SHP77 (cell line): ENCODE results near the gene RABEP2.
"Not testable (repeated sequence)": the region's sequence is repeated elsewhere in the genome, so short reads cannot be mapped to it uniquely, and the experiment has no call there.

Source experiments
- DNase-seq, 2 experiments: peaks; one replicate each; lab custom pipeline; 2025; lab: John Stamatoyannopoulos, UW

Gene RABEP2, protein sequence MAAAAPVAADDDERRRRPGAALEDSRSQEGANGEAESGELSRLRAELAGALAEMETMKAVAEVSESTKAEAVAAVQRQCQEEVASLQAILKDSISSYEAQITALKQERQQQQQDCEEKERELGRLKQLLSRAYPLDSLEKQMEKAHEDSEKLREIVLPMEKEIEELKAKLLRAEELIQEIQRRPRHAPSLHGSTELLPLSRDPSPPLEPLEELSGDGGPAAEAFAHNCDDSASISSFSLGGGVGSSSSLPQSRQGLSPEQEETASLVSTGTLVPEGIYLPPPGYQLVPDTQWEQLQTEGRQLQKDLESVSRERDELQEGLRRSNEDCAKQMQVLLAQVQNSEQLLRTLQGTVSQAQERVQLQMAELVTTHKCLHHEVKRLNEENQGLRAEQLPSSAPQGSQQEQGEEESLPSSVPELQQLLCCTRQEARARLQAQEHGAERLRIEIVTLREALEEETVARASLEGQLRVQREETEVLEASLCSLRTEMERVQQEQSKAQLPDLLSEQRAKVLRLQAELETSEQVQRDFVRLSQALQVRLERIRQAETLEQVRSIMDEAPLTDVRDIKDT

DNA sequence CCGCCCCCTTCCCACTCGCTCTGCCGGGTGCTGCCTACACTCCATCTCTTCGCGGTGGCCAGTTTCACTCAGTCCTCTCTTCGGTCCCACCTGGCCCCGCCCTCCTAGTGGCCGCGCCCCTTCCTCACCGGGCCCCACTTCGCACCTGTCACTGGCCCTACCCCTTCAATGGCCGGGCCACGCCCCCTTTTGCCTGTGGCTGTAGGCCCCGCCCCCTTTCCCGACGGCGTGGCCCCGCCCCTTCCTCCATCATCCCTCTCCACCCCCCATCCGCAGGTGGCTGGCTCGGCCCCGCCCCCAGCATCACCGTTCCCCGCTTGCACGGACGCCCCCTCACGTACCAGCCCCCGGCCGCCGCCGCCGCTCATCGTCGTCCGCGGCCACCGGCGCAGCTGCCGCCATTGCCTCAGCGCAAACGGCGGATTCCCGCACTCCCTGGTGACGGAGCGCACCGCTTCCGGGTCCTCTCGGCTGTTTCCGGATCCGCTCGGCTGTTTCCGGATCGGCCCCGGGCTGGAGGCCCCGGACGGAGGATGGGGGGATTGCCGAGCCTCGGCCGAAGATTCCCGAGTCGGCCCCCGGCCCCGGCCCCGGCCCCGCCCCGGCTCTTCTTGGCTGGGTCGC lies at the start of gene RABEP2:
TSS of gene RABEP2 (minus strand) at position 477 of the 624 bp plus-strand sequence. CDS start at position 402, 75 bp downstream.
- DNase-seq = peak; percentile 89 to 90

DNA sequence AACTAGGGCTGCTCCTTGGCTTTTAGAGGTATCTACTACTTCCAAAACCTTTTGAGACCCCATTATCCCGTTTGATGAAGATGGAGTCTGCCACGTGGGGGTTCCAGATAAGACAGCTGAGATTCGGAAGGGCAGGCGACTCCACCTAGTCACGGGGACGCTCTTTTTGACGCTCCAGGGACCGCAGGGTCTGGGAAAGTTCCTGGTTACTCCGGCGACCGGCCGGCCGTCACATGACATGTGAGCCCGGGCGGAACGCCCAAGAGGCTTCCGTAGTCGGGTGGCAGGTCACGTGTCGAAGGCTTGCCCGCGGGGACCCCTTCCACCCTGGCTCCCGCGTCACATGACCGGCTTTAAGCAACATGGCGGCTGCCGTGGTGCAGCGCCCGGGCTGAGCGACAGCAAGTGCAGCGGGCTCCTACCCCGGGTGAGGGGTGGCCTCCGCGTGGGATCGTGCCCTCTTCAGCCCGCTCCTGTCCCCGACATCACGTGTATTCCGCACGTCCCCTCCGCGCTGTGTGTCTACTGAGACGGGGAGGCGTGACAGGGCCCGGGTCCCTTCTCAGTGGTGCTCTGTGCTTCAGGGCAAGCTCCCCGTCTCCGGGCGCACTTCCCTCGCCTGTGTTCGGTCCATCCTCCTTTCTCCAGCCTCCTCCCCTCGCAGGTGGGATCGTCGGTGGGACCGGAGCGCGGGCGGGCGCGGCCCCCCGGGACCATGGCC lies 49.6 kb upstream of the RABEP2 start, which contains the start of gene SPNS1:
TSS of gene SPNS1 (plus strand) at position 342 of the 721 bp plus-strand sequence. CDS start at position 716, 374 bp downstream.
- DNase-seq = peak; percentile 96 to 99

DNA sequence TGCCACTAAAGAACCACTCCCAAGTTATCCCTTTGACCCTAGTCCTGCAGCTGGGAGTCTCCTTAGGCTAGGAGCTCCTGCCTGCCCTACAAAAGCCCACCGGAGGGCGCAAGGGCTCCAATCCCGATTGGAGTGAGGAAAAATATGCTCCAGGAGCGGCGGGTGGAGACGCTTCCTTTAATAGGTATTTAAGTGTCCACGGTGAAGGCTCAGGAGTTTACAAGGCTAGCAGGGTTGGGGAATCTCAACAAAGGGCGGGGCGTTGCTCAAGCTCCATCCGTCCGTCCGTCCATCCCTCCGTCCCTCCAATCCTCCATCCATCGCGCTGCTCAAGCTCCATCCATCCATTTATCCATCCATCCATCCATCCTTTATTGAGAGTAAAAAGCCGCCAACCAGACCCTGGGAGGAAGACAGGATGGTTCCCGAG lies 49.0 kb upstream of the RABEP2 start:
- DNase-seq = peak; percentile 57 to 76

DNA sequence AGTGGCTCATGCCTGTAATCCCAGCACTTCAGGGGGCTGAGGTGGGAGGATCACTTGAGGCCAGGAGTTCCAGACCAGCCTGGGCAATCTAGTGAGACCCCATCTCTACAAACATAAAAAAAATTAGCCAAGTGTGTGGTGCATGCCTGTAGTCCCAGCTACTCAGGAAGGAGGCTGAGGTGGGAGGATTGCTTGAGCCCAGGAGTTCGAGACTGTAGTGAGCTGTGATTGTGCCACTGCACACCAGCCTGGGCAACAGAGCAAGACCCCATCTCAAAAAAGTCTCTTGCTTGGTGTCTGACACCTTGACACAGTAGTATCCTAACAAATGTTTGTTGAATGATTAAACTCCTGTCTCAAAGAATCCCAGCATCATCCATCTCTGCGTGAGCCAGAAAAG lies 44.7 kb upstream of the RABEP2 start:
- not testable (repeated sequence) for DNase-seq

DNA sequence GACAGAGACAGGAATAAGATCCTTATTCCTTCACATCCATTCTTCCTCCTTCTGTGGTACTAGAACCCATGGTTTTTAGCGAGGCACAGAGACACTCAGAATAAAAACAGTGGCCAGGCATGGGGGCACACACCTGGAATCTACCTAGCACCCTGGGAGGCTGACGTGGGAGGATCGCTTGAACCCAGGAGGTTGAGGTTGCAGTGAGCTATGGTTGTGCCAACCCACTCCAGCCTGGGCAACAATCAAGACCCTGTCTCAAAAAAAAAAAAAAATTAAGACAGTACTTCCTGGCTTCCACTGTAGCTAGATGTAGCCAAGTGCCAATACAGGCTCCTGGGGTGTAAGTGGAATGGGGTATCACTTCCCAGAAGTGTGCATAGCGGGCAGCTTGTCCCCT lies 42.1 kb upstream of the RABEP2 start:
- DNase-seq = no peak

DNA sequence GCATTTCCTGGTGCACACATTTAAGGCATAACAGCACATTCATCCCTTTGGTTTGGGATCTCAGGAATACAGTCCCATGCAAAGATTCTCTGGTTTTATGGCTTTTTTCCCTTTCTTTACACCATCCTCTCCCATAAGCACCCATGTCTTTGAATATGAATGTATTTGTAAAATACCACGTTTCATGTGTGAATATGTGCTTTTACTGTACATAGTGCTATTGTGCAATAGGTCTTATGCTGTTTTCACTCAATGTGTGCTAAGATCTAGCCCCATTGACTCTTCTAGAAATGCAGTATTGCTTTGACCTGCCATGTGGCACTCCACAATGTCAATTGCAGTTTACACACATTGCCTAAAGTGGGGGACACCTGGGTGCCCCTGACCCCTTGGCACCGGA lies 39.5 kb upstream of the RABEP2 start:
- no peak for DNase-seq

DNA sequence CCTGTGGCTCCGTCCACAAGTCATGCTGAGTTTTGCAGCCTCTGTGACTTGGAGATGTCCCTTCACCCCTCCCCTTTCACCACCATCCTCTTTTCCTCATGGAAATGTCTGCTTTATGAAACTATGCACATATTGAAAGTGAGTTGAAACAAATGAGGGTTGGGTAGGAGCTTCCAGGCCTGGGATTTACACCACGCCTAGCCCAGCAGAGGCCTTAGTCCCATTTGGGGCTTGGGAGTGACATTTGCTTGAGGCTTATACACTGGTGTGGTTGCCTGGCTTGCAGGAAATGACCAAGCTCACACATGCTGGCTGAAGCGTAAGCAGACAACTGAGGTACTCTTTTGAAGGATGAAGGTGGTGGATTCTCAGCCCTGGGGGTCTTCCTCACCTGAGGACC lies 39.0 kb upstream of the RABEP2 start:
- DNase-seq = no peak

DNA sequence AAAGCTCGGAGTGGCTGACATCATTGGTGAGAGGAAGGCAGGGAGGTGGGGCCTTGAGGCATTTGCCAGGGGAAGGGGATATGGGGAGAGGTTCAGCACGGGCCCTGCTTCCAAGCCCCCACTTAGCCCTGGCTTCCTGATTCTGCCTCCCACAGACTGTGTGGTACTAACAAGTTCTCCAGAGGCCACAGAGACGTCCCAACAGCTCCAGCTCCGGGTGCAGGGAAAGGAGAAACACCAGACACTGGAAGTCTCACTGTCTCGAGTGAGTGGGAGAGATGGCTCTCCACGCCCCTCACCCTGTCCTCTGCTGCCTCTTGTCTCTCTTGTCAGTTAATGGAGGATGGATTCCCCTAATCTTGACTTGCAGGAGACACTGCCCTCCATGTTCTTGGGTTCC lies 33.8 kb upstream of the RABEP2 start:
- no peak for DNase-seq

DNA sequence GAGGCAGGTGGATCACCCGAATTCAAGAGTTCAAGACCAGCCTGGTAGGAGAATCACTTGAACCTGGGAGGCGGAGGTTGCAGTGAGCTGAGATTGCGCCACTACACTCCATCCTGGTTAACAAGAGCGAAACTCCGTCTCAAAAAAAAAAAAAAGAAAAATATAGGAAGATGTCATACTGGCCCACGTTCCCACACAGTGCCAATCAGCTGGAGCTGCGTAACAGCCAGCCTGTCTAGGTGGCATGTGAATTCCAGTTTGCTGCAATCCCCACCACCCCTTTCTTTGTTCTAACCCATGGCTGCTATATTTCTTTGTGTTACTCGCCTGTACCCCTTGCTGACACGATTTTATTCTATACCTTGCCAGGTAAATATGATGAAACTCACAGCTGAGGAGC lies 33.2 kb upstream of the RABEP2 start:
- DNase-seq = no peak

DNA sequence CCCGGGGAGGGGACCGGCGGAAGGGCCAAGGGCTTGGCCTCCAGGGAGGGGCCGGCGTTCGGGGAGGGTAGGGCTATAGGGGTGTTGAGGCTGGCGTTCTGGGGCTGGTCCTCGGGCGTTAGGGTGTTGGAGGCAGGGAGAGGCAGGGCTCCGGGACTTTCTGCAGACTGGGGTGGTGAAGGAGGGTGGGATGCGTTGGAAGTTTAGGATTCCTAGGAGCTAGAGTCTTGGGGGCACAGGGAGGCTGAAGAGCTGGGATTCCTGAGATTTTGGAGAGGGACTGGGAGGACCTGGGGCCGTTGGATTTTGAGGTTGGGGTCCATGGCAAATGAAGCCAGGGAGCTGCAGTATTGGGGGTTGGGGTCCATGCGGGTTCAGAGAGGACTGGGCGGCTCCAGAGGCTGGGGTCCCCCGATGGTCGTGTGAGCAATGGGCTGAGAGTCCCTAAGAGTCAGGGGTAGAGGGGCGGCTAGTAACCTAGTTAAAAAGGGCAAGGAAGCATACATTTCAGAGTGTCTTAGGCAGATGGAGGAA lies 26.4 kb upstream of the RABEP2 start:
- DNase-seq = no peak

DNA sequence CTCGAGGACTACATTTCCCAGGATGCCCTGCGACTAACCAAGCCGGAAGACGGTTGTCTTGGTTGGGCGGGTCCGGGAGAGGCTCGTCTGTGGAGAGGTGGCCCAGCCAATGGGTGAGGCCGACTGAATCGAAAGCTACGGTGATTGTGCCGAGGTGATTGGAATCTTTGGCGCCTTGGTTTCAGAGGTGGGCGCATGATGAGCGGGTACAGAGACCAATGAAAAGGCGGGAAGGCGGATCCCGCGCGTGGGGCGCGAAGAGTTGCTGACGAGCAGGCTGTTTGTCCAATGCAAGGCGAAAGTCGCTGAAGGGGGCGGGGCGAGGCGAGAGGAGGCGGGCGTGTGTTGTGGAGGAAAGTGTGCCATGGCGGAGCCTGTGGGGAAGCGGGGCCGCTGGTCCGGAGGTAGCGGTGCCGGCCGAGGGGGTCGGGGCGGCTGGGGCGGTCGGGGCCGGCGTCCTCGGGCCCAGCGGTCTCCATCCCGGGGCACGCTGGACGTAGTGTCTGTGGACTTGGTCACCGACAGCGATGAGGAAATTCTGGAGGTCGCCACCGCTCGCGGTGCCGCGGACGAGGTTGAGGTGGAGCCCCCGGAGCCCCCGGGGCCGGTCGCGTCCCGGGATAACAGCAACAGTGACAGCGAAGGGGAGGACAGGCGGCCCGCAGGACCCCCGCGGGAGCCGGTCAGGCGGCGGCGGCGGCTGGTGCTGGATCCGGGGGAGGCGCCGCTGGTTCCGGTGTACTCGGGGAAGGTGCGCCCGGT lies 25.8 kb upstream of the RABEP2 start, which contains the start of gene NFATC2IP:
TSS of gene NFATC2IP (plus strand) at position 290 of the 762 bp plus-strand sequence. CDS start at position 365, 75 bp downstream.
- DNase-seq = peak; percentile 100

DNA sequence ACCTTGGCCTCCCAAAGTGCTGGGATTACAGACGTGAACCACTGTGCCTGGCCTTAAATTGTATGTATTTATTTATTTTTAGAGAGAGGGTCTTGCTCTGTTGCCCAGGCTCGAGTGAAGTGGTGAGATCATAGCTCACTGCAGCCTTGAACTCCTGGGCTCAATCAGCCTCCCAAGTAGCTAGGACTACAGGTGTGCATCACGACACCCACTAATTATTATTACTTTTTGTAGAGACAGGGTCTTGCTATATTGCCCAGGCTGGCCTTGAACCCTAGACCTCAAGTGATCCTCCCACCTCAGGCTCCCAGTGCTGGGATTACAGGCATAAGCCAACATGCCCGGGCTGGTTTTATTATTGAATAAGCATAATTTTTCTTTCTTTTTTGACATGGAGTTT lies 21.6 kb upstream of the RABEP2 start:
- DNase-seq = no peak

DNA sequence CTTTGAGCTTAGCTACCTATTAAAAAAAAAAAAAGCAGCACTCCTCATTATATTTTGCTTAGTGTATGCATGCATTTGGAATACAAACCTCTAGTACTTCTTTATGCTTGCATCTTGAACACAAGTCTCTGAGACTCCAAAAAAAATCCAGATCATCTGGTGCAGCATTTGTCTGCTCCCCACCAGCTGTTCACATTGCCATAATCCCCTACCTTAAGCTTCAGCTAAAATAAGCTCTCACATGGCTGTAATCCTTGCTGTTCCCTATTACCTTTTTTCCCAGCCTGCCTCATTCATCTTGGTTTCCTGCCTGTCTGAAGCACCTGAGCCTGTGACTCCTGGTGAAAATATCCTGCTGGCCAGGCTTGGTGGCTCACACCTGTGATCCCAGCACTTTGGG lies 18.2 kb upstream of the RABEP2 start:
- DNase-seq = no peak

DNA sequence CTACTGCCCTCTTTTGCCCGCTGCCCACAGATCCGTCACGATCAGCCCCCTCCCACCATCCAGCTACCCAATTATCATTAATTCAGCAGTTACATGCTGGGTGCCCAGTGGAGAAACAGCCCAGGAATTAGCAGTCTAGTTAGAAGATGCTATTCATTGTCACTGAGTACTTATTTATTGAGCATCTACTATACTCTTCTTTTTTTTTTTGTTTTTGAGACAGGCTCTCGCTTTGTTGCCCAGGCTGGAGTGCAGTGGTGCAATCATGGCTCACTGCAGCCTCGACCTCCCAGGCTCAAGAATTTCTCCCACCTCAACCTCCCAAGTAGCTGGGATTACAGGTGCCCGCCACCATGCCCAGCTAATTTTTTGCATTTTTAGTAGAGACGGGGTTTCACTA lies 14.8 kb upstream of the RABEP2 start:
- not testable (repeated sequence) for DNase-seq

DNA sequence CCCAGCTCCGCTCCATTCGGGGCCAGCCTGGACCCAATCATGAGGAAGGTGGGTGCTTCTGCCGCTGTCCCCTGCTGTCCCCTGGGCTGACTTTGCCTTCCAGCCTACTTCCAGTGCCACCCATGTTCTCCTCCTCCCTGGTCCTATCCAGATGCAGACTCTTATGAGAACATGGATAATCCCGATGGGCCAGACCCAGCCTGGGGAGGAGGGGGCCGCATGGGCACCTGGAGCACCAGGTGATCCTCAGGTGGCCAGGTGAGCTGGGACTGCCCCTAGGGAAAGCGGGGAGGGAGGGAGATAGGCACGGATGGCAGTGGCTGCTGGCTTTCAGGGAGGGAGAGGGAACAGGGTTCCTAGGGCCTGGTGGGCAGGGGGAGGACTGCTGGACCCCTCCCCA lies 13.7 kb upstream of the RABEP2 start:
- DNase-seq = no peak

DNA sequence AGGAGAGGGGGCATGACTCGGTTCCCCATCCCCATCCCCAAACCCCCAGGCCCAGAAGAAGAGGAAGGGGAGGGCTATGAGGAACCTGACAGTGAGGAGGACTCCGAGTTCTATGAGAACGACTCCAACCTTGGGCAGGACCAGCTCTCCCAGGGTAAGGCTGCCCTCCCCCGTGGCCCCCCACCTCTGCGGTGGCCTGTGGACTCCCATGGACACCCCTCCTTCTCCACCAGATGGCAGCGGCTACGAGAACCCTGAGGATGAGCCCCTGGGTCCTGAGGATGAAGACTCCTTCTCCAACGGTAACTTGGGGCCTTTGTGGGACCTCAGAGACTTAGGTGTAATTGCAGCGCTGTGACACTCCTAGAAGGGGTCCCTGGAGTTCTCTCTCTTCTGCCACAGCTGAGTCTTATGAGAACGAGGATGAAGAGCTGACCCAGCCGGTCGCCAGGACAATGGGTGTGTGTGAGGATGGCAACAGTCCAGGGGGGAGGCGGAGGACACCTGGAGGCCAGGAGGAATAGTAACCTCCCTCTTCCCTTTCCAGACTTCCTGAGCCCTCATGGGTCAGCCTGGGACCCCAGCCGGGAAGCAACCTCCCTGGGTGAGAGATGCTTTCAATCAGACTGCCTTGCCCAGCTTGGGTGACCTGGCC lies 12.3 kb upstream of the RABEP2 start:
- no peak for DNase-seq

DNA sequence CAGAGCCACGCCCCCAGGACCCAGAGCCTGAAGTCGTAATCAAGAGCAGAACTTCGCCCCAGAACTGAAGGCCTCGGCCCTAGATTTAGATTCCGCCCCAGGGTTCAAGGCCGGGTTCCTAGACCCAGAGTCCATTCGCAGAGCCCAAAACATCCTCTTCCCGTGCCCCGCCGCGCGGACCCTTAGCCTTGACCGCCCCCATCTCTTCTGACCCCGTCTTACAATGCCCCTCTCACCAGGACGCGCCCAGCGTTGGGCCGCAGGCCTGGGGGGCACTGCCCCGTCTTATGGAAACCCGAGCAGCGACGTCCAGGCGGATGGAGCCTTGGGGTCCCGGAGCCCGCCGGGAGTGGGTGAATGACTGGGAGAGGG lies 11.7 kb upstream of the RABEP2 start:
- DNase-seq = no peak

DNA sequence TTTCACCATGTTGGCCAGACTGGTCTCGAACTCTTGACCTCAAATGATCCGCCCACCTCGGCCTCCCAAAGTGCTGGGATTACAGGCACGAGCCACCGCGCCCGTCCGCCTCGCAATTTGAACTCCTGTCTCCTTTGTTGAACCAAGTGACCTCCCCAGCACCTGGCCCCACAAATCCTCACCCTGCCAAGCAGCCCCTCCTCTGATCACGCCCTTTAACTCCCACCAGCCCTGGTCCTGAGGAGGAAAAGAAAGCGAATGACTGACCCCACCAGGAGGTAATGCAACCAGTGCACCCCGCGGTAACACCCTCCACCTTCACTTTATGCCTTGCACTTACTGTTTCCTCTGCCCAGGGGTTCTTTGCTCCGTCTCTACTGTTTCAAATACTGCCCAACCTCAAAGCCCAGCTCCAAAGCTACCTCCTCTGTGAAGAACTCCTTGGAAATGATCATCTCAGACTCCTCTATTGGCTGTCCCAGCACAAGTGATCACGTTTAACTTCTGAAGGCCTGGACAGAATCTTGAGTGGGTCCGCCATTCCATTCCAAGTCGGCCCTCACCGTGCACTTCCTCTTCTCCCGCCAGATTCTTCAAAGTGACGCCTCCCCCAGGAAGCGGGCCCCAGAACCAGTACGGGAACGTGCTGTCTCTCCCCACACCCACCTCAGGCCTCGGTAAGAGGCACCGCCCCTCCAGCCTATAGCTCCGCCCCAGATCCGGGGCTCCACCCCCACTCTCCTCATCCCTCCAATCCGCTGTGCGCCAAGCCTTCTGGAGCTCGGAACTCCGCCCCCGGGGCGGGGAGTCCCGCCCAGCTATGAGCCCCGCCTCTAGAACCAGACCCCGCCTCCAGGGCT lies 11.1 kb upstream of the RABEP2 start:
- DNase-seq = peak; percentile 62 to 72

DNA sequence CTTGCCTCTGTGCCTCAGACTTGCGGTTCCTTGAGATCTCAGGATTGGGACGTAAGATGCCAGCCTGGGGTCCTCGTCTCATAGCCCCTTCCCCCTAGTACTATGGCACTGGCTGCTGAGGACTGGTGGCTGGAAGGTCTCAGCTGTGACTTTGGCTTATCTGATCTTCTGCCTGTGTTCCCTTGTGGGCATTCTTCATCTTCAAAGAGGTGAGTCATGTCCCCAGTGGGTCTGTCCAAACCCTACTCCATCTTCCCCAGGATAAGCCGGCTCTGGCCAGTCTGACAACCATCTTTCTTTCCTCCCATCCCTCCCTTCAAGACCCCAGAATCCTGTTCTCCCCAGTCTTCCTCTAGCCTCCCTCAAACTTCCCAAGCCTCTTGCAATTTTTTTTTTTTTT lies 10.3 kb upstream of the RABEP2 start:
- no peak for DNase-seq

DNA sequence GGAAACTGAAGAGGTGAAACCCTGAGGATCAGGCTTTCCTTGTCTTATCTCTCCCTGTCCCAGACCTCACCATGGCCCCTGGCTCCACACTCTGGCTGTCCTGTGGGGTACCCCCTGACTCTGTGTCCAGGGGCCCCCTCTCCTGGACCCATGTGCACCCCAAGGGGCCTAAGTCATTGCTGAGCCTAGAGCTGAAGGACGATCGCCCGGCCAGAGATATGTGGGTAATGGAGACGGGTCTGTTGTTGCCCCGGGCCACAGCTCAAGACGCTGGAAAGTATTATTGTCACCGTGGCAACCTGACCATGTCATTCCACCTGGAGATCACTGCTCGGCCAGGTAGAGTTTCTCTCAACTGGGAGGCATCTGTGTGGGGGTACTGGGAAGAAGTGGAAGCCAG lies 8.1 kb upstream of the RABEP2 start:
- DNase-seq = no peak
